ENCODE measurements around the gene IHH. TPM values are rescaled to one million over a fixed set of nuclear protein-coding genes. Genes with fewer than 3 reads are reported as not detected.

IHH gene
- polyA plus RNA-seq, 1 of the 3 experiments (the other 2 are of a cell fraction), result 0.03 TPM

- H3K4me2 ChIP-seq, result no peak overlapping the region
- ChIA-PET POLR2A (no interaction called here), CTCF (interaction anchor here (1.0 to 10.9 kb wide), 17 partner anchors 10 to 175 kb away, joined by 3 to 238 read pairs (median 11); partner anchors contain the start of genes CFAP65, IHH and NHEJ1)
- no peaks in the 10 kb centered on the region for H3K9me2 ChIP-seq
- TF ChIP-seq NFIC (IDR thresholded peaks at IDR 0.05; ENCODE audit: borderline replicate concordance) (no peak), TAF1 (IDR thresholded peaks at IDR 0.05; ENCODE audit: borderline replicate concordance, low read depth, low read length) (no peak), EZH2phosphoT487 (IDR thresholded peaks at IDR 0.05; ENCODE audit: borderline replicate concordance, low read depth) (no peak), MAX (IDR thresholded peaks at IDR 0.05; ENCODE audit: low read depth) (no peak), MXI1 (IDR thresholded peaks at IDR 0.05; ENCODE audit: low read depth, low read length) (no peak), RXRA (IDR thresholded peaks at IDR 0.05; ENCODE audit: borderline replicate concordance, low read depth) (no peak), SIN3A (IDR thresholded peaks at IDR 0.05; ENCODE audit: borderline replicate concordance, low read depth, low read length) (no peak), USF2 (IDR thresholded peaks at IDR 0.05; ENCODE audit: borderline replicate concordance, low read depth, low read length) (no peak), TEAD4 (IDR thresholded peaks at IDR 0.05; ENCODE audit: borderline replicate concordance, insufficient read depth) (no peak), FOXM1 (IDR thresholded peaks at IDR 0.05; ENCODE audit: low read depth) (no peak), JUND (IDR thresholded peaks at IDR 0.05) (no peak), FOSL2 (IDR thresholded peaks at IDR 0.05; ENCODE audit: borderline replicate concordance, low read depth) (no peak), FOXJ3 (CRISPR knock-in tag; IDR thresholded peaks at IDR 0.05) (no peak), YY1 (IDR thresholded peaks at IDR 0.05; ENCODE audit: low read depth) (no peak), RAD21 (IDR thresholded peaks at IDR 0.05; ENCODE audit: low read length) (no peak)
- peaks cover 0 to 5% of the 10 kb centered on the region in 2 experiments; a peak in 1 of 4 replicates for H3K4me1 ChIP-seq (ENCODE audit: control insufficient read depth in 1 of 2, insufficient read depth in 2 of 2, low read depth in 1 of 2, low read length in 1 of 2)
- H3K4me3 ChIP-seq (ENCODE audit: low read depth in 2 of 2, low read length in 1 of 2), result no peak overlapping the region
- no peaks in the 10 kb centered on the region for H4K20me1 ChIP-seq (ENCODE audit: insufficient read depth)
- H3K9ac ChIP-seq, result no peak overlapping the region
- H3K36me3 ChIP-seq (replicated peaks in 1 of 2; ENCODE audit: control insufficient read depth in 1 of 2, insufficient read depth in 2 of 2, low read length in 1 of 2), result no peaks in the 10 kb centered on the region
- H2AFZ ChIP-seq (ENCODE audit: low read depth), result no peak overlapping the region
- H3K27ac ChIP-seq (ENCODE audit: low read depth in 2 of 2, low read length in 1 of 2), result no peak overlapping the region
- peaks cover 18% of the 10 kb centered on the region; the same call in 1 of the 2 replicates for H3K27me3 ChIP-seq (ENCODE audit: insufficient read depth)
- WGBS (ENCODE audit: low lambda C conversion rate), result 73% methylated on average over 14 of the region's 22 CpGs
- no peaks in the 10 kb centered on the region for H3F3A ChIP-seq (replicated peaks; ENCODE audit: insufficient read depth)
- DNase-seq, result no peak
- no peaks in the 10 kb centered on the region for H3K9me3 ChIP-seq
- no peaks in the 10 kb centered on the region for H3K79me2 ChIP-seq (ENCODE audit: insufficient read depth)
Measured at GRCh38 chr2:219027511-219028055, 33.1 kb downstream of the IHH start.

GRCh38 chr2:219026946-219027345 lies 33.8 kb downstream of the IHH start:
- 50% methylated on average over 6 of the region's 7 CpGs for WGBS (ENCODE audit: low lambda C conversion rate)
- no peak overlapping the region for H3K4me2 ChIP-seq
- CTCF ChIA-PET, result interaction anchor here (1.0 to 10.9 kb wide), 13 partner anchors 9 to 175 kb away, joined by 3 to 238 read pairs (median 30); partner anchors contain the start of genes CFAP65, IHH and NHEJ1
- H3K9me2 ChIP-seq, result no peaks in the 10 kb centered on the region
- no peak overlapping the region for H2AFZ ChIP-seq (ENCODE audit: low read depth)
- no peak for DNase-seq
- TF ChIP-seq USF2 (IDR thresholded peaks at IDR 0.05; ENCODE audit: borderline replicate concordance, low read depth, low read length), result no peak
- no peak for TF ChIP-seq GATA2 (CRISPR knock-in tag; IDR thresholded peaks at IDR 0.05)
- no peaks in the 10 kb centered on the region for H3K9me3 ChIP-seq
- no peak overlapping the region for H3K4me3 ChIP-seq (ENCODE audit: low read depth in 2 of 2, low read length in 1 of 2)
- H3K9ac ChIP-seq, result no peak overlapping the region
- no peaks in the 10 kb centered on the region for H3F3A ChIP-seq (replicated peaks; ENCODE audit: insufficient read depth)
- no peak overlapping the region for H3K27ac ChIP-seq (ENCODE audit: low read depth in 2 of 2, low read length in 1 of 2)
- no peaks in the 10 kb centered on the region for H3K36me3 ChIP-seq (replicated peaks in 1 of 2; ENCODE audit: control insufficient read depth in 1 of 2, insufficient read depth in 2 of 2, low read length in 1 of 2)
- H4K20me1 ChIP-seq (ENCODE audit: insufficient read depth), result no peaks in the 10 kb centered on the region
- H3K4me1 ChIP-seq (ENCODE audit: control insufficient read depth in 1 of 2, insufficient read depth in 2 of 2, low read depth in 1 of 2, low read length in 1 of 2), result peaks cover 0 to 5% of the 10 kb centered on the region in 2 experiments; a peak in 1 of 4 replicates
- POLR2A ChIA-PET, result no interaction called here
- peaks cover 18% of the 10 kb centered on the region; the same call in 1 of the 2 replicates for H3K27me3 ChIP-seq (ENCODE audit: insufficient read depth)
- no peaks in the 10 kb centered on the region for H3K79me2 ChIP-seq (ENCODE audit: insufficient read depth)
